H1 (cell line): Measurements from ENCODE around the gene MTR. TPM values are rescaled to one million over a fixed set of nuclear protein-coding genes. Genes with fewer than 3 reads are reported as not detected.

Experiments used
- CTCF ChIA-PET: fragments of 300-600 bp; sonication (Branson Sonifier 250); formaldehyde crosslinking; loops from one replicate; lab custom pipeline; 2021; ENCODE audit not compliant: partially characterized antibody; lab: Charles Lee
- POLR2A ChIA-PET: fragments of 300-600 bp; sonication (Branson Sonifier 250); formaldehyde crosslinking; loops from one replicate; lab custom pipeline; 2021; ENCODE audit warnings: inconsistent platforms; ENCODE audit not compliant: partially characterized antibody; lab: Charles Lee
- DNase-seq, 2 experiments: peaks; one replicate each; pipeline versions ENCODE4 v3.0.0 to v3.0.0-alpha.2; 2010 to 2022; ENCODE audit warnings: low spot score in 2 of 2, low read depth in 1 of 2, mixed read lengths in 1 of 2
- FAIRE-seq: peaks from 2 replicates; lab custom pipeline; 2011; peaks lifted over from hg19 to GRCh38; lab: Jason Lieb, UNC
- H2AFZ ChIP-seq: 2 replicates; pipeline ENCODE4 v1.8.1; 2012; ENCODE audit warnings: low read length, inconsistent platforms
- H2AK5ac ChIP-seq: 2 replicates; pipeline ENCODE4 v1.6.1; 2013; ENCODE audit warnings: low read depth, low read length
- H2BK120ac ChIP-seq: replicated peaks from 2 replicates; pipeline ENCODE3; 2013; ENCODE audit warnings: low read depth, low read length, inconsistent platforms
- H2BK12ac ChIP-seq: 2 replicates; pipeline ENCODE4 v1.6.1; 2013; ENCODE audit warnings: low read depth, low read length
- H2BK15ac ChIP-seq: 2 replicates; pipeline ENCODE4 v1.6.1; 2013; ENCODE audit warnings: low read length
- H2BK20ac ChIP-seq: 2 replicates; pipeline ENCODE4 v1.6.1; 2013; ENCODE audit warnings: low read length
- H2BK5ac ChIP-seq: 2 replicates; pipeline ENCODE4 v1.6.1; 2013; ENCODE audit warnings: low read depth, low read length
- H3K14ac ChIP-seq: 2 replicates; pipeline ENCODE4 v1.6.1; 2013; ENCODE audit warnings: inconsistent platforms; ENCODE audit not compliant: insufficient read length
- H3K18ac ChIP-seq: 2 replicates; pipeline ENCODE4 v1.6.1; 2013; ENCODE audit warnings: low read length; ENCODE audit errors: extremely low read depth
- H3K23ac ChIP-seq: 2 replicates; pipeline ENCODE4 v1.6.1; 2013; ENCODE audit warnings: inconsistent platforms; ENCODE audit not compliant: insufficient read length
- H3K23me2 ChIP-seq: 2 replicates; pipeline ENCODE4 v1.6.1; 2013; ENCODE audit warnings: low read depth, low read length
- H3K27ac ChIP-seq: 2 replicates; pipeline ENCODE4 v1.6.1; 2011; ENCODE audit warnings: low read depth, low read length, inconsistent platforms
- H3K27me3 ChIP-seq, 4 experiments: replicated peaks in 1 of 4; 1 replicate in 1 of 4; 2 replicates in 3 of 4; pipeline versions ENCODE4 v1.6.1 to v1.8.1; 2011 to 2013; ENCODE audit warnings: low read length in 3 of 4, mild to moderate bottlenecking in 3 of 4, inconsistent platforms in 2 of 4, mixed read lengths in 2 of 4, moderate library complexity in 1 of 4; ENCODE audit not compliant: control insufficient read depth in 3 of 4, insufficient read depth in 3 of 4; ENCODE audit errors: extremely low read depth in 1 of 4
- H3K36me3 ChIP-seq, 4 experiments: 2 replicates each; pipeline versions ENCODE4 v1.6.1 to v1.8.1; 2011 to 2013; ENCODE audit warnings: mild to moderate bottlenecking in 4 of 4, low read length in 3 of 4, moderate library complexity in 2 of 4, control low read depth in 1 of 4, inconsistent platforms in 1 of 4; ENCODE audit not compliant: insufficient read depth in 4 of 4, control insufficient read depth in 2 of 4
- H3K4ac ChIP-seq: replicated peaks from 2 replicates; pipeline ENCODE3; 2013; ENCODE audit warnings: low read length, low read depth, mixed read lengths, inconsistent platforms; ENCODE audit not compliant: insufficient read length
- H3K4me1 ChIP-seq, 4 experiments: replicated peaks in 1 of 4; 1 replicate in 1 of 4; 2 replicates in 3 of 4; pipeline versions ENCODE4 v1.6.1 to v1.8.1; 2011 to 2013; ENCODE audit warnings: low read length in 3 of 4, inconsistent platforms in 2 of 4, mixed read lengths in 1 of 4; ENCODE audit not compliant: insufficient read depth in 4 of 4, control insufficient read depth in 3 of 4
- H3K4me2 ChIP-seq, 2 experiments: 2 replicates each; pipeline versions ENCODE4 v1.6.1 to v1.8.1; 2011 to 2013; ENCODE audit warnings: low read depth in 2 of 2, low read length in 2 of 2, control low read depth in 1 of 2, inconsistent platforms in 1 of 2, mild to moderate bottlenecking in 1 of 2; ENCODE audit not compliant: insufficient read depth in 1 of 2
- H3K4me3 ChIP-seq, 4 experiments: fragments of 200-600, 300-600 bp in 1 of 4; sonication (generic), shearing (Covaris generic), sonication (Bioruptor Twin) in 1 of 4; 2 replicates each; pipeline versions ENCODE4 v1.5.1 to v1.8.1; 2011 to 2016; ENCODE audit warnings: low read length in 4 of 4, low read depth in 3 of 4, control low read depth in 2 of 4, inconsistent platforms in 2 of 4, mild to moderate bottlenecking in 2 of 4, mixed read lengths in 1 of 4, moderate library complexity in 1 of 4; ENCODE audit not compliant: insufficient read depth in 2 of 4; ENCODE audit errors: extremely low read depth in 1 of 4
- H3K56ac ChIP-seq: replicated peaks from 2 replicates; pipeline ENCODE3; 2013; ENCODE audit warnings: low read depth, mild to moderate bottlenecking, mixed read lengths, low read length, inconsistent platforms; ENCODE audit not compliant: insufficient read length
- H3K79me1 ChIP-seq: 2 replicates; pipeline ENCODE4 v1.6.1; 2013; ENCODE audit warnings: low read depth, low read length, control low read depth
- H3K79me2 ChIP-seq, 2 experiments: 2 replicates each; pipeline versions ENCODE4 v1.6.1 to v1.8.1; 2012 to 2013; ENCODE audit warnings: low read length in 2 of 2, mild to moderate bottlenecking in 2 of 2, inconsistent platforms in 1 of 2; ENCODE audit not compliant: insufficient read depth in 2 of 2, control insufficient read depth in 1 of 2
- H3K9ac ChIP-seq, 4 experiments: replicated peaks in 1 of 4; 1 replicate in 1 of 4; 2 replicates in 3 of 4; pipeline versions ENCODE4 v1.6.1 to v1.8.1; 2011 to 2013; ENCODE audit warnings: low read depth in 3 of 4, low read length in 3 of 4, control low read depth in 2 of 4, mild to moderate bottlenecking in 2 of 4, moderate library complexity in 2 of 4, inconsistent platforms in 1 of 4; ENCODE audit errors: extremely low read depth in 1 of 4
- H3K9me3 ChIP-seq, 2 experiments: 2 replicates each; pipeline versions ENCODE4 v1.6.1 to v1.8.1; 2012 to 2013; ENCODE audit warnings: mild to moderate bottlenecking in 2 of 2, moderate library complexity in 2 of 2, control low read depth in 1 of 2, inconsistent platforms in 1 of 2, low read depth in 1 of 2, low read length in 1 of 2, mixed read lengths in 1 of 2; ENCODE audit not compliant: insufficient read depth in 2 of 2
- H4K20me1 ChIP-seq, 2 experiments: replicated peaks in 1 of 2; 2 replicates each; pipeline versions ENCODE3 to v1.8.1; 2011 to 2013; ENCODE audit warnings: inconsistent platforms in 2 of 2, low read length in 2 of 2, mild to moderate bottlenecking in 1 of 2; ENCODE audit not compliant: insufficient read depth in 2 of 2, control insufficient read depth in 1 of 2
- H4K5ac ChIP-seq: 2 replicates; pipeline ENCODE4 v1.6.1; 2013; ENCODE audit warnings: low read length, low read depth, mixed read lengths, inconsistent platforms; ENCODE audit not compliant: insufficient read length
- H4K8ac ChIP-seq: 2 replicates; pipeline ENCODE4 v1.8.0; 2013; ENCODE audit warnings: mild to moderate bottlenecking, moderate library complexity, low read length, inconsistent platforms; ENCODE audit not compliant: insufficient read depth; ENCODE audit errors: extremely low read depth
- H4K91ac ChIP-seq: replicated peaks from 2 replicates; pipeline ENCODE3; 2013; ENCODE audit warnings: low read length, mixed read lengths, inconsistent platforms; ENCODE audit not compliant: insufficient read length
- BACH1 ChIP-seq: IDR thresholded peaks from 2 replicates; pipeline ENCODE4 v1.6.1; 2012; ENCODE audit warnings: low read length, improper control_type of control experiment
- CBX8 ChIP-seq: fragments of 300-800, 300-1000 bp; sonication (generic); IDR thresholded peaks from 2 replicates; pipeline ENCODE4 v1.7.1; 2016; ENCODE audit warnings: low read depth, low read length, borderline replicate concordance
- CEBPB ChIP-seq: IDR thresholded peaks from 2 replicates; pipeline ENCODE4 v1.6.1; 2012; ENCODE audit warnings: low read depth, low read length
- CHD2 ChIP-seq: IDR thresholded peaks from 2 replicates; pipeline ENCODE4 v1.6.1; 2012; ENCODE audit warnings: low read length, improper control_type of control experiment
- HDAC2 ChIP-seq, 2 experiments: fragments of 300-600 bp in 1 of 2; sonication (generic) in 1 of 2; IDR thresholded peaks; 2 replicates each; pipeline ENCODE4 v1.6.1; 2011 to 2012; ENCODE audit warnings: low read depth in 2 of 2, low read length in 2 of 2, mild to moderate bottlenecking in 2 of 2, moderate library complexity in 2 of 2, borderline replicate concordance in 1 of 2, inconsistent platforms in 1 of 2
- JUN ChIP-seq: IDR thresholded peaks from 2 replicates; pipeline ENCODE4 v1.6.1; 2011; ENCODE audit warnings: low read depth, mild to moderate bottlenecking, improper control_type of control experiment, low read length
- JUND ChIP-seq: IDR thresholded peaks from 2 replicates; pipeline ENCODE4 v1.6.1; 2011; ENCODE audit warnings: mild to moderate bottlenecking, improper control_type of control experiment, low read length
- POLR2A ChIP-seq, 2 experiments: IDR thresholded peaks; 1 replicate in 1 of 2; 2 replicates in 1 of 2; pipeline ENCODE4 v1.6.1; 2011; ENCODE audit warnings: low read depth in 2 of 2, low read length in 2 of 2, mild to moderate bottlenecking in 2 of 2; ENCODE audit errors: control extremely low read depth in 1 of 2
- POLR2AphosphoS5 ChIP-seq: IDR thresholded peaks from 2 replicates; pipeline ENCODE4 v1.6.1; 2011; ENCODE audit warnings: low read depth, low read length
- SIX5 ChIP-seq: IDR thresholded peaks from 2 replicates; pipeline ENCODE4 v1.6.1; 2011; ENCODE audit warnings: mild to moderate bottlenecking, low read depth, low read length
- SP1 ChIP-seq: IDR thresholded peaks from 2 replicates; pipeline ENCODE4 v1.6.1; 2011; ENCODE audit warnings: low read depth, low read length
- SP2 ChIP-seq: IDR thresholded peaks from 2 replicates; pipeline ENCODE4 v1.6.1; 2012; ENCODE audit warnings: mild to moderate bottlenecking, low read length, inconsistent platforms
- SP4 ChIP-seq: IDR thresholded peaks from 2 replicates; pipeline ENCODE4 v1.6.1; 2012; ENCODE audit warnings: low read length, inconsistent platforms
- TAF7 ChIP-seq: optimal IDR thresholded peaks from 2 replicates; pipeline ENCODE3; 2011; ENCODE audit warnings: low read depth, mild to moderate bottlenecking, inconsistent platforms, low read length, moderate library complexity, borderline replicate concordance
- TBP ChIP-seq: IDR thresholded peaks from 2 replicates; pipeline ENCODE4 v1.6.1; 2011; ENCODE audit warnings: low read depth, low read length, improper control_type of control experiment
- WGBS, 2 experiments: shearing (Covaris generic) in 1 of 2; methylation state at CpG; one replicate each; pipeline versions ENCODE4 v1.1.6 to v1.1.7; 2013 to 2015; ENCODE audit warnings: low lambda C conversion rate in 2 of 2, mixed read lengths in 2 of 2, inconsistent platforms in 1 of 2, low coverage in 1 of 2, missing lambda C conversion rate in 1 of 2; ENCODE audit not compliant: insufficient replicate concordance in 2 of 2, insufficient coverage in 1 of 2, insufficient read length in 1 of 2; ENCODE audit errors: extremely low coverage in 1 of 2, missing lambda C conversion rate in 1 of 2; 5-methylcytosine and 5-hydroxymethylcytosine counted together
- polyA plus RNA-seq, 7 experiments: library from polyadenylated mRNA; depleted of rRNA in 3 of 7; stranded (reverse) in 5 of 7; unstranded in 2 of 7; fragments of >200 nt in 5 of 7; fragments of 200-250 nt in 2 of 7; gene quantifications; 1 replicate in 5 of 7; 2 replicates in 1 of 7; 4 replicates in 1 of 7; pipeline versions ENCODE4 v1.2.1 to v1.2.3, GENCODE V29; 2011 to 2013; ENCODE audit warnings: missing spikeins in 2 of 7, mixed read lengths in 2 of 7
- total RNA-seq: library from RNA; stranded (reverse); fragmentation: NEBNext Ultra II Directional; extraction: Animal tissue kit (Norgen Biotek cat#: 25700); gene quantifications from 2 replicates; pipeline ENCODE4 v1.2.1, GENCODE V29; 2021
- TF ChIP-seq, protein P1 (sequence below): IDR thresholded peaks from 2 replicates; pipeline ENCODE4 v1.6.1; 2012; ENCODE audit warnings: inconsistent platforms

The MTR gene
- total and polyA plus RNA-seq, 2 of the 8 experiments (the other 6 are each of a cell fraction or from before 2014, with no cell fraction given): 4.8 to 27.4 TPM

DNA sequence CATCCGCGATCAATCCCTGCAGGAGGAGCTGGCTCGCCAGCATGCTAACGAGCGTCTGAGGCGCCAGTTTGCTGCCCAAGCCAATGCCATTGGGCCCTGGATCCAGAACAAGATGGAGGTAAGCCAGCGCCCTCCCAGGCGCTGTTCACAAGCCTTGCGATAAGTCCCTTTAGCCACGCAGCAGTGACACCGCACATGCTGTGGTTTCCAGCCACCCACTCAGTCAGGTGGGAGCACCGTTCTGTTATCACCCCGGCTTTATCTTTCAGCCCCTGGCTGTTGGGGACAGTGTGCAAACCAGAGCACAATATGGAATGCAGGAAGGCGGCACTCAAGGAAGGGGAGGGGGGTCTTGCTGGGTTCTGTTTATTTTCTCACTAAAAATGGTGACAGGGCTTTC is 41.1 kb upstream of the MTR start:
- H3K4me2 ChIP-seq: no peak overlapping the region
- DNase-seq: no peak
- no peaks in the 10 kb centered on the region for H3K9me3 ChIP-seq
- TF ChIP-seq CHD2 (no peak), CBX8 (no peak), SP1 (no peak), TBP (no peak), POLR2A (IDR thresholded peaks at IDR 0.05; ENCODE audit: control extremely low read depth in 1 of 2, low read depth in 2 of 2, low read length in 2 of 2) (no peak), JUN (no peak), SP4 (no peak), HDAC2 (IDR thresholded peaks at IDR 0.05; ENCODE audit: borderline replicate concordance in 1 of 2, low read depth in 2 of 2, low read length in 2 of 2) (no peak), TAF7 (no peak), BACH1 (no peak), SP2 (no peak), JUND (no peak), SIX5 (no peak), CEBPB (no peak), POLR2AphosphoS5 (no peak)
- TF ChIP-seq, protein P1, sequence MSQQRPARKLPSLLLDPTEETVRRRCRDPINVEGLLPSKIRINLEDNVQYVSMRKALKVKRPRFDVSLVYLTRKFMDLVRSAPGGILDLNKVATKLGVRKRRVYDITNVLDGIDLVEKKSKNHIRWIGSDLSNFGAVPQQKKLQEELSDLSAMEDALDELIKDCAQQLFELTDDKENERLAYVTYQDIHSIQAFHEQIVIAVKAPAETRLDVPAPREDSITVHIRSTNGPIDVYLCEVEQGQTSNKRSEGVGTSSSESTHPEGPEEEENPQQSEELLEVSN: no peak

More for the DNA sequence above, 41.1 kb upstream of the MTR start:
- no peaks in the 10 kb centered on the region for H3K27me3 ChIP-seq
- H3K4me3 ChIP-seq: no peak overlapping the region
- no peak overlapping the region for H4K91ac ChIP-seq
- no peak overlapping the region for H3K4ac ChIP-seq
- no peak overlapping the region for H3K18ac ChIP-seq
- no peak overlapping the region; the same call in 1 of the 2 replicates for H2BK5ac ChIP-seq
- no peak overlapping the region for H2BK120ac ChIP-seq
- H3K9ac ChIP-seq: no peak overlapping the region
- H3K27ac ChIP-seq: no peak overlapping the region
- no peaks in the 10 kb centered on the region for H3K23me2 ChIP-seq
- ChIA-PET POLR2A (no interaction called here), CTCF (interaction anchor here (0.6 to 2.6 kb wide), 11 partner anchors 9 to 927 kb away, joined by 3 to 15 read pairs (median 6); partner anchors contain the start of gene MTR)
- 94% methylated on average over 14 of the region's 14 CpGs; no CpG with 5 or more reads in 1 of the 2 experiments for whole genome bisulfite sequencing, 2 experiments
- no peaks in the 10 kb centered on the region for H3K79me2 ChIP-seq
- no peak overlapping the region for H2BK20ac ChIP-seq
- no peak overlapping the region for H2AK5ac ChIP-seq
- H4K8ac ChIP-seq: no peak overlapping the region
- H4K20me1 ChIP-seq: no peaks in the 10 kb centered on the region
- H2BK15ac ChIP-seq: no peak overlapping the region
- H3K23ac ChIP-seq: no peak overlapping the region
- no peak overlapping the region for H2BK12ac ChIP-seq
- FAIRE-seq: no peak
- H3K36me3 ChIP-seq: peaks cover 0 to 5% (median 0%) of the 10 kb centered on the region in 4 experiments; a peak in 1 of 8 replicates
- H4K5ac ChIP-seq: no peak overlapping the region
- no peaks in the 10 kb centered on the region for H3K4me1 ChIP-seq
- no peak overlapping the region for H3K14ac ChIP-seq
- H2AFZ ChIP-seq: no peak overlapping the region
- no peaks in the 10 kb centered on the region for H3K79me1 ChIP-seq
- H3K56ac ChIP-seq: no peak overlapping the region
